GM12878 (cell line): Measurements from ENCODE around the gene CALML5. TPM values are rescaled to one million over a fixed set of nuclear protein-coding genes. Genes with fewer than 3 reads are reported as not detected.

Experiments
- ATAC-seq: fragments of 200-7000 bp; cut with Tn5 transposase; 3 replicates; pipeline ENCODE4 v1.9.1; 2020; ENCODE audit warnings: mild to moderate bottlenecking, moderate library complexity
- BruUV-seq: library from RNA; stranded (reverse); fragments of 400-500 nt; replicated peaks from 2 replicates; lab custom pipeline; 2021; lab: Mats Ljungman, UMichigan
- CTCF ChIA-PET: fragments of 300-600 bp; sonication (Branson Sonifier 250); formaldehyde crosslinking; extraction: SDS; loops from one replicate; lab custom pipeline; 2021; ENCODE audit warnings: inconsistent platforms; lab: Yijun Ruan, JAX
- POLR2A ChIA-PET: fragments of 350-600 bp; formaldehyde crosslinking; extraction: SDS; loops from one replicate; lab custom pipeline; 2021; ENCODE audit warnings: inconsistent platforms; lab: Charles Lee
- RAD21 ChIA-PET: fragments of 300-600 bp; sonication (Branson Sonifier 250); formaldehyde crosslinking; loops from one replicate; lab custom pipeline; 2023; ENCODE audit warnings: antibody characterized with exemption; ENCODE audit not compliant: unreplicated experiment; lab: Charles Lee
- SMC1A ChIA-PET: fragments of 300-600 bp; sonication (Branson Sonifier 250); formaldehyde crosslinking; loops from one replicate; lab custom pipeline; 2023; ENCODE audit not compliant: unreplicated experiment, uncharacterized antibody; lab: Charles Lee
- DNase-seq: peaks from one replicate; pipeline ENCODE4 v3.0.0-alpha.2; 2011; ENCODE audit warnings: low read depth, low spot score
- FAIRE-seq: peaks from 3 replicates; lab custom pipeline; 2011; peaks lifted over from hg19 to GRCh38; lab: Jason Lieb, UNC
- H2AFZ ChIP-seq: 2 replicates; pipeline ENCODE4 v1.6.0; 2011; ENCODE audit warnings: low read depth, low read length, control low read depth; ENCODE audit not compliant: control insufficient read depth
- H3K27ac ChIP-seq: 2 replicates; pipeline ENCODE4 v1.5.1; 2011; ENCODE audit warnings: control low read depth; ENCODE audit not compliant: control insufficient read depth, insufficient read depth
- H3K27me3 ChIP-seq, 2 experiments: replicated peaks in 1 of 2; 2 replicates each; pipeline versions ENCODE4 v1.6.0 to v1.6.1; 2011; ENCODE audit warnings: low read length in 1 of 2; ENCODE audit not compliant: control insufficient read depth in 2 of 2, insufficient read depth in 2 of 2
- H3K36me3 ChIP-seq, 2 experiments: 2 replicates each; pipeline ENCODE4 v1.5.1; 2011; ENCODE audit warnings: low read length in 1 of 2; ENCODE audit not compliant: control insufficient read depth in 2 of 2, insufficient read depth in 2 of 2
- H3K4me1 ChIP-seq: 2 replicates; pipeline ENCODE4 v1.6.1; 2011; ENCODE audit warnings: mild to moderate bottlenecking, low read length, moderate library complexity, mixed read lengths; ENCODE audit not compliant: control insufficient read depth, insufficient read depth
- H3K4me2 ChIP-seq: 2 replicates; pipeline ENCODE4 v1.6.0; 2011; ENCODE audit warnings: control low read depth; ENCODE audit not compliant: control insufficient read depth, insufficient read depth
- H3K4me3 ChIP-seq: fragments of 200-600 bp; sonication (generic); 2 replicates; pipeline ENCODE4 v1.5.1; 2016
- H3K79me2 ChIP-seq: 2 replicates; pipeline ENCODE4 v1.6.0; 2011; ENCODE audit warnings: low read length; ENCODE audit not compliant: control insufficient read depth, insufficient read depth
- H3K9ac ChIP-seq: 2 replicates; pipeline ENCODE4 v1.8.0; 2011; ENCODE audit warnings: low read length, control low read depth, mixed read lengths; ENCODE audit not compliant: control insufficient read depth, insufficient read depth
- H3K9me3 ChIP-seq: replicated peaks from 3 replicates; pipeline ENCODE4 v1.5.1; 2011; ENCODE audit warnings: mild to moderate bottlenecking, low read length; ENCODE audit not compliant: control insufficient read depth, insufficient read depth
- H4K20me1 ChIP-seq: 2 replicates; pipeline ENCODE4 v1.6.0; 2011; ENCODE audit not compliant: control insufficient read depth, insufficient read depth
- CREB1 ChIP-seq: IDR thresholded peaks from 2 replicates; pipeline ENCODE4 v1.6.1; 2012; ENCODE audit warnings: low read depth, mild to moderate bottlenecking, inconsistent platforms
- EZH2 ChIP-seq: IDR thresholded peaks from 2 replicates; pipeline ENCODE4 v1.6.1; 2012; ENCODE audit warnings: low read depth, mild to moderate bottlenecking, control low read depth, inconsistent platforms, low read length, borderline replicate concordance; ENCODE audit not compliant: control insufficient read depth
- FOS ChIP-seq: IDR thresholded peaks from 3 replicates; pipeline ENCODE4 v1.6.1; 2011; ENCODE audit warnings: borderline replicate concordance; ENCODE audit not compliant: insufficient read length; ENCODE audit errors: extremely low read depth
- NR2C2 ChIP-seq: IDR thresholded peaks from 2 replicates; pipeline ENCODE4 v1.6.1; 2011; ENCODE audit warnings: borderline replicate concordance, low read depth; ENCODE audit not compliant: control insufficient read depth, insufficient read length
- USF1 ChIP-seq: IDR thresholded peaks from 2 replicates; pipeline ENCODE4 v1.6.1; 2011; ENCODE audit warnings: borderline replicate concordance, low read depth, mild to moderate bottlenecking, moderate library complexity, mixed read lengths, low read length; ENCODE audit not compliant: insufficient read depth; ENCODE audit errors: extremely low read length
- ZNF217 ChIP-seq: fragments of 450-650 bp; IDR thresholded peaks from 2 replicates; pipeline ENCODE4 v1.6.1; 2017; ENCODE audit warnings: antibody characterized with exemption, mild to moderate bottlenecking
- WGBS: methylation state at CpG from one replicate; pipeline ENCODE4 v1.1.6; 2016; ENCODE audit warnings: low lambda C conversion rate; ENCODE audit not compliant: insufficient replicate concordance, insufficient coverage; ENCODE audit errors: missing lambda C conversion rate; 5-methylcytosine and 5-hydroxymethylcytosine counted together
- in situ Hi-C: fragments of 300-500 bp; cut with MboI; formaldehyde crosslinking; loops from 9 replicates; pipeline ENCODE4 v1.14.3; 2018; ENCODE audit warnings: mixed read lengths
- intact Hi-C: fragments of 100-400 bp; cut with micrococcal nuclease; formaldehyde crosslinking; loops from one replicate; pipeline ENCODE4 v1.14.2; 2022; ENCODE audit not compliant: unreplicated experiment
- polyA plus RNA-seq, 11 experiments: library from polyadenylated mRNA; depleted of rRNA in 4 of 11; unstranded in 6 of 11; stranded (reverse) in 5 of 11; fragments of >200 nt; fragmentation: Nextera tagmentation in 4 of 11; fragmentation: Illumina TruSeq in 1 of 11; extraction: Ambion mirVana in 4 of 11; extraction: Trizol in 1 of 11; gene quantifications; 1 replicate in 1 of 11; 2 replicates in 10 of 11; pipeline versions ENCODE4 v1.2.1 to v1.2.3, GENCODE V29; 2011 to 2016; ENCODE audit warnings: inconsistent platforms in 2 of 11, missing spikeins in 2 of 11, low read depth in 1 of 11
- total RNA-seq, 4 experiments: library from RNA; depleted of rRNA in 3 of 4; stranded (reverse); fragments of >200 nt in 3 of 4; fragmentation: Illumina TruSeq in 1 of 4; extraction: Trizol in 1 of 4; gene quantifications; 2 replicates each; pipeline versions ENCODE4 v1.2.1 to v1.2.3, GENCODE V29; 2013 to 2021

Gene CALML5
- total and polyA plus RNA-seq, 10 of the 15 experiments (the other 5 are each of a cell fraction or from before 2014, with no cell fraction given) = not detected

- Histone ChIP-seq H3K9me3 (no peaks in the 10 kb centered on the region), H3K36me3 (no peaks in the 10 kb centered on the region), H3K27ac (no peak overlapping the region), H3K27me3 (peaks cover 3 to 7% of the 10 kb centered on the region in 2 experiments; a peak in 3 of 4 replicates), H3K4me3 (no peak overlapping the region), H4K20me1 (no peaks in the 10 kb centered on the region), H3K4me1 (no peaks in the 10 kb centered on the region)
- 2% methylated on average over 3 of the region's 3 CpGs for WGBS
- intact Hi-C loops (no loop called here), in situ Hi-C loops (no loop called here)
- SMC1A ChIA-PET = interaction anchor here (0.7 to 1.1 kb wide), 3 partner anchors 14 to 1776 kb away, joined by 3 to 4 read pairs (median 3); no protein-coding TSS in a partner anchor
- no peak for ATAC-seq
- no peak for TF ChIP-seq FOS
- no peak for TF ChIP-seq ZNF217
- TF ChIP-seq, all 136 proteins: peak for 0
- Histone ChIP-seq H2AFZ (no peak overlapping the region), H3K9ac (no peak overlapping the region), H3K4me2 (no peak overlapping the region), H3K79me2 (no peaks in the 10 kb centered on the region)
- CTCF ChIA-PET = interaction anchor here (0.6 to 1.1 kb wide), 2 partner anchors 17 to 1757 kb away, joined by 3 to 4 read pairs; no protein-coding TSS in a partner anchor
- FAIRE-seq (no peak), DNase-seq (no peak)
- POLR2A ChIA-PET = no interaction called here
- BruUV-seq = no TSS peak
- RAD21 ChIA-PET = no interaction called here
These were observed 19.7 kb upstream of the CALML5 start for GRCh38 chr10:5519054-5519453.

- H3K27ac ChIP-seq = no peak overlapping the region
- H2AFZ ChIP-seq = no peak overlapping the region
- no peak overlapping the region for H3K9ac ChIP-seq
- H3K9me3 ChIP-seq = no peaks in the 10 kb centered on the region
- 43% methylated on average over 5 of the region's 5 CpGs for WGBS
- H3K4me3 ChIP-seq = no peak overlapping the region
- in situ Hi-C loops (no loop called here), intact Hi-C loops (no loop called here)
- POLR2A ChIA-PET = no interaction called here
- RAD21 ChIA-PET = no interaction called here
- H3K79me2 ChIP-seq = no peaks in the 10 kb centered on the region
- no TSS peak for BruUV-seq
- H3K4me1 ChIP-seq = no peaks in the 10 kb centered on the region
- no peak overlapping the region for H3K4me2 ChIP-seq
- H3K27me3 ChIP-seq = peaks cover 1 to 7% of the 10 kb centered on the region in 2 experiments; a peak in 2 of 4 replicates
- FAIRE-seq (no peak), DNase-seq (no peak), ATAC-seq (no peak)
- CTCF ChIA-PET = interaction anchor here (0.6 kb wide), 1 partner anchor 900 kb away, joined by 3 read pairs; no protein-coding TSS in a partner anchor
- no peak for TF ChIP-seq NR2C2
- no peak for TF ChIP-seq CREB1
- TF ChIP-seq USF1 = no peak
- TF ChIP-seq EZH2 = no peak
- H3K36me3 ChIP-seq = no peaks in the 10 kb centered on the region
- SMC1A ChIA-PET = interaction anchor here (0.6 to 1.1 kb wide), 2 partner anchors 56 to 269 kb away, joined by 3 read pairs; no protein-coding TSS in a partner anchor
- H4K20me1 ChIP-seq = no peaks in the 10 kb centered on the region
These were observed 18.8 kb upstream of the CALML5 start for GRCh38 chr10:5518143-5518542.
